ENCODE measurements around the gene RNF215.
"Not testable (repeated sequence)": the region's sequence is repeated elsewhere in the genome, so short reads cannot be mapped to it uniquely, and the experiment has no call there.

Gene RNF215

GRCh38 chr22:30357236-30357570, 30.0 kb downstream of the RNF215 start:
- DNase-seq = no peak

GRCh38 chr22:30356449-30357235, 30.6 kb downstream of the RNF215 start, which contains the start of the genes CCDC157 and SF3A1:
CCDC157 (plus strand) TSS chr22:30357007; CDS start chr22:30366001, 8,994 bp downstream.
SF3A1 (minus strand) TSS chr22:30356894; CDS start chr22:30356792, 102 bp downstream.
- peak; percentile 81 for DNase-seq

- DNase-seq = no peak
Measured at GRCh38 chr22:30354644-30355043, 32.6 kb downstream of the RNF215 start.

- DNase-seq = no peak
Measured at GRCh38 chr22:30351226-30351625, 36.0 kb downstream of the RNF215 start.

- no peak for DNase-seq
Measured at GRCh38 chr22:30348809-30349208, 38.4 kb downstream of the RNF215 start.

GRCh38 chr22:30348404-30348803, 38.8 kb downstream of the RNF215 start:
- no peak for DNase-seq

GRCh38 chr22:30347255-30347892, 39.8 kb downstream of the RNF215 start:
- no peak for DNase-seq

- no peak for DNase-seq
Measured at GRCh38 chr22:30344447-30345200, 42.6 kb downstream of the RNF215 start.

GRCh38 chr22:30340911-30341685, 46.1 kb downstream of the RNF215 start:
- DNase-seq = no peak

- no peak for DNase-seq
Measured at GRCh38 chr22:30338802-30339201, 48.4 kb downstream of the RNF215 start.

- not testable (repeated sequence) for DNase-seq
Measured at GRCh38 chr22:30338341-30338740, 48.9 kb downstream of the RNF215 start.

GRCh38 chr22:30337461-30337778, 49.8 kb downstream of the RNF215 start:
- DNase-seq = no peak

- no peak for DNase-seq
Measured at GRCh38 chr22:30336752-30337460, 50.3 kb downstream of the RNF215 start.

GRCh38 chr22:30335236-30335635, 52.0 kb downstream of the RNF215 start:
- no peak for DNase-seq

- DNase-seq = no peak
Measured at GRCh38 chr22:30334646-30335045, 52.6 kb downstream of the RNF215 start.

- DNase-seq = no peak
Measured at GRCh38 chr22:30333707-30334087, 53.5 kb downstream of the RNF215 start.

- DNase-seq = no peak
Measured at GRCh38 chr22:30332994-30333706, 54.1 kb downstream of the RNF215 start.

- no peak for DNase-seq
Measured at GRCh38 chr22:30332551-30332950, 54.7 kb downstream of the RNF215 start.
